MM.1S (cell line): ENCODE measurements around the gene IL1RAPL2.

Experiments used
- DNase-seq: peaks from one replicate; pipeline ENCODE4 v3.0.0-alpha.2; 2015
- H2AFZ ChIP-seq: fragments of 300-600 bp; sonication (generic); 2 replicates; pipeline ENCODE4 v1.6.0; 2016; ENCODE audit warnings: antibody characterized with exemption, low read length
- H3F3A ChIP-seq: fragments of 300-600 bp; sonication (generic); 2 replicates; pipeline ENCODE4 v1.6.1; 2016; ENCODE audit warnings: mild to moderate bottlenecking, antibody characterized with exemption, low read length, moderate library complexity, mixed read lengths; ENCODE audit not compliant: insufficient read depth
- H3K27ac ChIP-seq: fragments of 300-600 bp; sonication (generic); 2 replicates; pipeline ENCODE4 v1.5.1; 2016; ENCODE audit warnings: mild to moderate bottlenecking, low read length
- H3K27me3 ChIP-seq: fragments of 300-600 bp; sonication (generic); replicated peaks from 2 replicates; pipeline ENCODE4 v1.6.0; 2016; ENCODE audit warnings: low read length; ENCODE audit not compliant: insufficient read depth
- H3K36me3 ChIP-seq: fragments of 300-600 bp; sonication (generic); replicated peaks from 2 replicates; pipeline ENCODE4 v1.6.1; 2016; ENCODE audit warnings: mild to moderate bottlenecking, low read length, mixed read lengths; ENCODE audit not compliant: insufficient read depth
- H3K4me1 ChIP-seq: fragments of 300-600 bp; sonication (generic); 2 replicates; pipeline ENCODE4 v1.6.1; 2016; ENCODE audit warnings: low read length, mixed read lengths
- H3K4me2 ChIP-seq: fragments of 300-600 bp; sonication (generic); 2 replicates; pipeline ENCODE4 v1.6.0; 2016; ENCODE audit warnings: low read depth, low read length
- H3K4me3 ChIP-seq: fragments of 300-600 bp; sonication (generic); 2 replicates; pipeline ENCODE4 v1.5.1; 2016; ENCODE audit warnings: low read length, mixed read lengths
- H3K79me2 ChIP-seq: fragments of 300-600 bp; sonication (generic); 2 replicates; pipeline ENCODE4 v1.6.1; 2016; ENCODE audit warnings: mixed run types, low read length, mixed read lengths
- H3K9ac ChIP-seq: fragments of 300-600 bp; sonication (generic); 2 replicates; pipeline ENCODE4 v1.6.1; 2016; ENCODE audit warnings: low read length, mixed read lengths
- H3K9me2 ChIP-seq: fragments of 300-600 bp; sonication (generic); replicated peaks from 2 replicates; pipeline ENCODE4 v1.6.1; 2016; ENCODE audit warnings: mild to moderate bottlenecking, low read length, mixed read lengths; ENCODE audit not compliant: insufficient read depth
- H3K9me3 ChIP-seq: fragments of 300-600 bp; sonication (generic); replicated peaks from 2 replicates; pipeline ENCODE4 v1.6.1; 2016; ENCODE audit warnings: mild to moderate bottlenecking, low read length, mixed read lengths; ENCODE audit not compliant: insufficient read depth
- H4K20me1 ChIP-seq: fragments of 300-600 bp; sonication (generic); 2 replicates; pipeline ENCODE4 v1.6.1; 2016; ENCODE audit warnings: mild to moderate bottlenecking, low read length, moderate library complexity, mixed read lengths; ENCODE audit not compliant: insufficient read depth
- CTCF ChIP-seq: fragments of 300-600 bp; sonication (generic); IDR thresholded peaks from 2 replicates; pipeline ENCODE4 v1.5.1; 2016; ENCODE audit warnings: antibody characterized with exemption, low read length, mixed read lengths
- EZH2 ChIP-seq: fragments of 300-600 bp; sonication (generic); optimal IDR thresholded peaks from 2 replicates; pipeline ENCODE3; 2017; ENCODE audit warnings: low read depth, mild to moderate bottlenecking, antibody characterized with exemption, low read length, mixed read lengths
- EZH2phosphoT487 ChIP-seq: fragments of 300-600 bp; sonication (generic); IDR thresholded peaks from 2 replicates; pipeline ENCODE4 v1.6.1; 2018; ENCODE audit warnings: antibody characterized with exemption, low read length

Gene IL1RAPL2

GRCh38 chrX:105038672-105039328, 472.8 kb downstream of the IL1RAPL2 start:
- no peaks in the 10 kb centered on the region for H3K27me3 ChIP-seq
- no peak overlapping the region for H3K9ac ChIP-seq
- no peaks in the 10 kb centered on the region for H3K36me3 ChIP-seq
- H3K4me3 ChIP-seq: no peak overlapping the region
- H3K4me2 ChIP-seq: no peak overlapping the region
- TF ChIP-seq EZH2phosphoT487 (no peak), CTCF (no peak), EZH2 (no peak)
- H3K9me2 ChIP-seq: no peaks in the 10 kb centered on the region
- no peaks in the 10 kb centered on the region for H3F3A ChIP-seq
- no peak overlapping the region for H3K27ac ChIP-seq
- DNase-seq: no peak
- H3K79me2 ChIP-seq: no peaks in the 10 kb centered on the region
- no peak overlapping the region for H2AFZ ChIP-seq
- H3K4me1 ChIP-seq: no peaks in the 10 kb centered on the region
- no peaks in the 10 kb centered on the region for H3K9me3 ChIP-seq
- no peaks in the 10 kb centered on the region for H4K20me1 ChIP-seq

- Histone ChIP-seq H3K4me3 (no peak overlapping the region), H3K9me3 (no peaks in the 10 kb centered on the region), H4K20me1 (no peaks in the 10 kb centered on the region), H3K4me1 (no peaks in the 10 kb centered on the region), H3K27ac (no peak overlapping the region), H3K9me2 (no peaks in the 10 kb centered on the region), H3F3A (no peaks in the 10 kb centered on the region), H3K79me2 (no peaks in the 10 kb centered on the region), H3K4me2 (no peak overlapping the region), H3K27me3 (no peaks in the 10 kb centered on the region), H3K36me3 (no peaks in the 10 kb centered on the region), H2AFZ (no peak overlapping the region), H3K9ac (no peak overlapping the region)
- TF ChIP-seq CTCF: no peak
- no peak for TF ChIP-seq EZH2phosphoT487
- no peak for DNase-seq
Measured at GRCh38 chrX:105050921-105051320, 484.9 kb downstream of the IL1RAPL2 start.

DNA sequence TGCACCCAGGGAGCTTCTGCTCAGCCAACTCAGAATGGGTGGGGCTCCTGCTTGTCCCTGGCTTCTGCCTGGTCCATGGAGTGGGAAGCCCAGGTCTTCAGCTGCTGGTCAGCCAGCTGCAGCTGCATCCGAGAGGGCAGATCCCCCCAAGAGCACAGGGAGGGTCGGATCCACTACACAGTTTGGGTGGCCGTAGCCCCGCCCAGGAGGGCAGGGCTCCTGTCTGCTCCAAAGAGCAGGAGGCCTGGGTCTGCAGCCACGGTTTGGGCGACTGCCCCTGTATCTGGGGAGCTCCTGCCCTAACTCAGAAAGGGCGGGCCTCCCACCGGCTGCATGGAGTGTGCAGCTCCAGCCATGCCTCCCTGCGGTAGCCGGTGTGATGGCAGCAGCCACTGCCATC, 485.4 kb downstream of the IL1RAPL2 start:
- Histone ChIP-seq H3K9me2 (no peaks in the 10 kb centered on the region), H2AFZ (no peak overlapping the region), H3K27ac (no peak overlapping the region), H3K79me2 (no peaks in the 10 kb centered on the region), H3K27me3 (no peaks in the 10 kb centered on the region), H3K36me3 (no peaks in the 10 kb centered on the region), H3K9me3 (no peaks in the 10 kb centered on the region), H3K4me1 (no peaks in the 10 kb centered on the region), H3F3A (no peaks in the 10 kb centered on the region), H4K20me1 (no peaks in the 10 kb centered on the region), H3K4me3 (no peak overlapping the region), H3K4me2 (no peak overlapping the region), H3K9ac (no peak overlapping the region)
- no peak for DNase-seq
- TF ChIP-seq CTCF: no peak
- TF ChIP-seq EZH2phosphoT487: no peak
- no peak for TF ChIP-seq EZH2
